BJ (cell line): Measurements from ENCODE around the gene SLC25A6. TPM values are rescaled to one million over a fixed set of nuclear protein-coding genes. Genes with fewer than 3 reads are reported as not detected.
"Not testable (repeated sequence)": the region's sequence is repeated elsewhere in the genome, so short reads cannot be mapped to it uniquely, and the experiment has no call there.

Experiments
- CTCF ChIA-PET: fragments of 350-600 bp; formaldehyde crosslinking; extraction: SDS; loops from one replicate; lab custom pipeline; 2021; ENCODE audit warnings: antibody characterized with exemption, inconsistent platforms; lab: Yijun Ruan, JAX
- POLR2A ChIA-PET: fragments of 300-600 bp; sonication (Branson Sonifier 250); formaldehyde crosslinking; extraction: SDS; loops from one replicate; lab custom pipeline; 2021; ENCODE audit warnings: antibody characterized with exemption; lab: Charles Lee
- DNase-seq: peaks from one replicate; pipeline ENCODE4 v3.0.0-alpha.2; 2011; ENCODE audit warnings: low read depth
- H3K27me3 ChIP-seq: 2 replicates; pipeline ENCODE4 v1.6.0; 2011; ENCODE audit warnings: low read length; ENCODE audit not compliant: control insufficient read depth, insufficient read depth
- H3K36me3 ChIP-seq: 2 replicates; pipeline ENCODE4 v1.5.1; 2011; ENCODE audit warnings: low read length; ENCODE audit not compliant: control insufficient read depth, insufficient read depth
- H3K4me3 ChIP-seq: 2 replicates; pipeline ENCODE4 v1.5.1; 2011; ENCODE audit warnings: low read depth, mild to moderate bottlenecking, control low read depth, low read length
- polyA plus RNA-seq: library from polyadenylated mRNA; depleted of rRNA; stranded (reverse); fragments of >200 nt; gene quantifications from 2 replicates; pipeline ENCODE4 v1.2.3, GENCODE V29; 2011
- TF ChIP-seq, protein P1 (sequence below): IDR thresholded peaks from 2 replicates; pipeline ENCODE4 v1.5.1; 2011; ENCODE audit warnings: low read depth, mild to moderate bottlenecking, control low read depth, inconsistent platforms, low read length, moderate library complexity; ENCODE audit not compliant: insufficient read depth

The SLC25A6 gene
- polyA plus RNA-seq, 1 experiment = 598 TPM

- Histone ChIP-seq H3K27me3 (no peaks in the 10 kb centered on the region), H3K36me3 (peaks cover 14% of the 10 kb centered on the region), H3K4me3 (no peak overlapping the region)
- TF ChIP-seq, protein P1, sequence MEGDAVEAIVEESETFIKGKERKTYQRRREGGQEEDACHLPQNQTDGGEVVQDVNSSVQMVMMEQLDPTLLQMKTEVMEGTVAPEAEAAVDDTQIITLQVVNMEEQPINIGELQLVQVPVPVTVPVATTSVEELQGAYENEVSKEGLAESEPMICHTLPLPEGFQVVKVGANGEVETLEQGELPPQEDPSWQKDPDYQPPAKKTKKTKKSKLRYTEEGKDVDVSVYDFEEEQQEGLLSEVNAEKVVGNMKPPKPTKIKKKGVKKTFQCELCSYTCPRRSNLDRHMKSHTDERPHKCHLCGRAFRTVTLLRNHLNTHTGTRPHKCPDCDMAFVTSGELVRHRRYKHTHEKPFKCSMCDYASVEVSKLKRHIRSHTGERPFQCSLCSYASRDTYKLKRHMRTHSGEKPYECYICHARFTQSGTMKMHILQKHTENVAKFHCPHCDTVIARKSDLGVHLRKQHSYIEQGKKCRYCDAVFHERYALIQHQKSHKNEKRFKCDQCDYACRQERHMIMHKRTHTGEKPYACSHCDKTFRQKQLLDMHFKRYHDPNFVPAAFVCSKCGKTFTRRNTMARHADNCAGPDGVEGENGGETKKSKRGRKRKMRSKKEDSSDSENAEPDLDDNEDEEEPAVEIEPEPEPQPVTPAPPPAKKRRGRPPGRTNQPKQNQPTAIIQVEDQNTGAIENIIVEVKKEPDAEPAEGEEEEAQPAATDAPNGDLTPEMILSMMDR = no peak
- ChIA-PET POLR2A (no interaction called here), CTCF (no interaction called here)
- no peak for DNase-seq
Measured at GRCh38 chrX:1430451-1430850, 38.5 kb upstream of the SLC25A6 start.

DNA sequence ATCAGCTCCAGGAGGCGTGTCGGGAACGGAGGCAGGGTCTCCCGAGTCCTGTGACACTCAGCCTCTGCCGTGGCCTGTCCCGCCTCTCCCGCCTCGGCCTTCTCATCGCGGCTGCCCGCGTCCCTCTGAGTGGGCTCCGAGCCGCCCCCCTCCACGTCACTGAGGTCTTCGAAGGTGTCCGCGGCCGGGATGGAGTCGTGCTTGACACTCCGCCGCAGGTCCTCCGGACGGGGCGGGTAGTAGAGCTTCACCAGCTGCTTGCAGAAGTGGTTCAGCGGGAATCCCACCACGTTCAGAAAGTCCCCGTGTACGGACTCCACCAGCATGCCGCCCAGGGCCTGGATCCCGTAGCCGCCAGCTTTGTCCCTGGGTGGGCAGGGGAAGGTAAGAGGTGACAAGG lies 35.8 kb upstream of the SLC25A6 start:
- Histone ChIP-seq H3K36me3 (peaks cover 14% of the 10 kb centered on the region), H3K4me3 (no peak overlapping the region), H3K27me3 (no peaks in the 10 kb centered on the region)
- POLR2A ChIA-PET = no interaction called here
- TF ChIP-seq, protein P1 = no peak
- CTCF ChIA-PET = no interaction called here
- DNase-seq = no peak

DNA sequence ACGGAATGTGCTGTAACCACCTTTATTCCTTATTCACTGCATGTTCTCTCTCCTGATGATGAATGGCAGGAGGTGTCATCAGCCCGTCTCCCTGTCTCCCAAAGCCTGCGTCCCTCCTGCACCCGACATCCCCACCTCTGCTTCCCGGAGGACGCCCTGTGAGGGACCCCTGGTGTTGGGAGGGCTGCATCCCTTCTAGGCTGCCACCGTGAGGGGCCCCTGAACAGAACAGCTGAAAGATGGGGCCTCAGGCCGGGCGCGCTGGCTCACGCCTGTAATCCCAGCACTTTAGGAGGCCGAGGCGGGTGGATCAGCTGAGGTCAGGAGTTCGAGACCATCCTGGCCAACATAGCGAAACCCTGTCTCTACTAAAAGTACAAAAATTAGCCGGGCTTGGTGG lies 34.4 kb upstream of the SLC25A6 start:
- CTCF ChIA-PET, H3K4me3 ChIP-seq, DNase-seq, H3K27me3 ChIP-seq, POLR2A ChIA-PET: not testable (repeated sequence)
- peaks cover 14% of the 10 kb centered on the region for H3K36me3 ChIP-seq

GRCh38 chrX:1425381-1425780 lies 33.5 kb upstream of the SLC25A6 start:
- H3K36me3 ChIP-seq = peaks cover 14% of the 10 kb centered on the region
- no peak for DNase-seq
- H3K27me3 ChIP-seq = no peaks in the 10 kb centered on the region
- no peak overlapping the region for H3K4me3 ChIP-seq
- POLR2A ChIA-PET = no interaction called here
- CTCF ChIA-PET = no interaction called here
- TF ChIP-seq, protein P1 = no peak

DNA sequence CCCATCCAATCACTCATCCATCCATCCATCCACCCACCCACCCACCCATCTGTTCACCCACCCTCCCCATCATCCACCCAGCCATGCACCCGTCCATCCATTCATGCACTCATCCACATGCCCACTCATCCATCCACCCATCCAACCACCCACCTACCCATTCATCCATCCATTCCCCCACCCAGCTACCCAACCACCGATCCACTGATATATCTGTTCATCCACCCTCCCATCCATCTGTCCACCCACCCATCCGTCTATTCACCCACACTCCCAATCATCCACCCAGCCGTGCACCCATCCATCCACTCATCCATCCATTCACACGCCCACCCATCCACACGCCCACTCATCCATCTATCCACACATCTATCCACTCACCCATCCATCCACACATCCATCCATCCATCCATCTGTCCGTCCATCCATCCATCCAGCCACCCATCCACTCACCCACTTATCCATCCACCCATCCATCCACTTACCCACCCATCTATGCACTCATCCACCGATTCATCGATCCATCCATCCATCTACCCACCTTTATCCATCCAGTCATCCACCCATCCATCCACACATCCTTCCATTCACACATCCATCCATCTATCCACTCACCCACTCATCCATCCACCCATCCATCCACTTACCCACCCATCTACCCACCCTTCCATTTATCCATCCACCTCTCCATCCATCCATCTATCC lies 32.4 kb upstream of the SLC25A6 start:
- POLR2A ChIA-PET = no interaction called here
- no peaks in the 10 kb centered on the region for H3K27me3 ChIP-seq
- DNase-seq = no peak
- TF ChIP-seq, protein P1 = no peak
- H3K4me3 ChIP-seq = no peak overlapping the region
- CTCF ChIA-PET = no interaction called here
- peaks cover 14% of the 10 kb centered on the region for H3K36me3 ChIP-seq

- ChIA-PET CTCF (no interaction called here), POLR2A (no interaction called here)
- H3K36me3 ChIP-seq = peaks cover 17% of the 10 kb centered on the region
Measured at GRCh38 chrX:1423215-1423614, 31.3 kb upstream of the SLC25A6 start.

More at GRCh38 chrX:1423215-1423614, 31.3 kb upstream of the SLC25A6 start:
- no peak for DNase-seq
- Histone ChIP-seq H3K4me3 (no peak overlapping the region), H3K27me3 (no peaks in the 10 kb centered on the region)
- TF ChIP-seq, protein P1 = no peak
